HepG2 (cell line): Measurements from ENCODE around the gene TFAP2E. TPM values are rescaled to one million over a fixed set of nuclear protein-coding genes. Genes with fewer than 3 reads are reported as not detected.

Experiments
- ATAC-seq: fragments of 200-7000 bp; cut with Tn5 transposase; 3 replicates; pipeline ENCODE4 v1.9.1; 2020; ENCODE audit warnings: mild to moderate bottlenecking, moderate library complexity
- BruUV-seq: library from RNA; stranded (reverse); fragments of 400-500 nt; replicated peaks from 2 replicates; lab custom pipeline; 2021; lab: Mats Ljungman, UMichigan
- CTCF ChIA-PET: fragments of 300-600 bp; formaldehyde crosslinking; extraction: SDS; loops from one replicate; lab custom pipeline; 2021; ENCODE audit warnings: low total read pairs, inconsistent platforms, low intra/inter-chr PET ratio; lab: Yijun Ruan, JAX
- POLR2A ChIA-PET: fragments of 350-600 bp; sonication (Branson Sonifier 250); formaldehyde crosslinking; loops from one replicate; lab custom pipeline; 2020; ENCODE audit warnings: antibody characterized with exemption, inconsistent platforms; lab: Yijun Ruan, JAX
- DNase-seq: peaks from one replicate; pipeline ENCODE4 v3.0.0-alpha.2; 2015; ENCODE audit warnings: low spot score
- FAIRE-seq: peaks from 3 replicates; lab custom pipeline; 2011; peaks lifted over from hg19 to GRCh38; lab: Jason Lieb, UNC
- H2AFZ ChIP-seq: one replicate; pipeline ENCODE4 v1.6.1; 2011; ENCODE audit warnings: low read length, inconsistent platforms
- H3K27ac ChIP-seq: fragments of 300-600 bp; 3 replicates; pipeline ENCODE4 v1.8.0; 2011; ENCODE audit warnings: mixed run types, mild to moderate bottlenecking, mixed read lengths, low read length, inconsistent platforms; ENCODE audit not compliant: insufficient read depth; ENCODE audit errors: extremely low read length
- H3K27me3 ChIP-seq, 2 experiments: fragments of 200-600 bp in 1 of 2; 2 replicates in 1 of 2; 3 replicates in 1 of 2; pipeline versions ENCODE4 v1.6.0 to v1.8.0; 2011; ENCODE audit warnings: low read length in 2 of 2, mild to moderate bottlenecking in 2 of 2, moderate library complexity in 2 of 2, inconsistent platforms in 1 of 2; ENCODE audit not compliant: insufficient read depth in 2 of 2, control insufficient read depth in 1 of 2
- H3K36me3 ChIP-seq, 2 experiments: fragments of 200-600 bp in 1 of 2; replicated peaks in 1 of 2; 2 replicates in 1 of 2; 3 replicates in 1 of 2; pipeline versions ENCODE4 v1.5.1 to v1.8.0; 2011; ENCODE audit warnings: low read length in 2 of 2, inconsistent platforms in 1 of 2; ENCODE audit not compliant: insufficient read depth in 2 of 2, control insufficient read depth in 1 of 2
- H3K4me1 ChIP-seq: 2 replicates; pipeline ENCODE4 v1.5.1; 2012; ENCODE audit warnings: low read length, inconsistent platforms; ENCODE audit not compliant: insufficient read depth
- H3K4me2 ChIP-seq: 2 replicates; pipeline ENCODE4 v1.6.0; 2011; ENCODE audit warnings: low read depth, low read length, inconsistent platforms
- H3K4me3 ChIP-seq, 3 experiments: fragments of 200-600 bp in 1 of 3; sonication (generic), shearing (Covaris generic) in 1 of 3; replicated peaks in 1 of 3; 2 replicates each; pipeline ENCODE4 v1.5.1; 2011 to 2016; ENCODE audit warnings: low read length in 3 of 3, inconsistent platforms in 2 of 3, low read depth in 2 of 3, mild to moderate bottlenecking in 2 of 3, control low read depth in 1 of 3, mixed read lengths in 1 of 3; ENCODE audit not compliant: insufficient read depth in 1 of 3
- H3K79me2 ChIP-seq: one replicate; pipeline ENCODE4 v1.6.1; 2011; ENCODE audit warnings: low read length, inconsistent platforms; ENCODE audit not compliant: insufficient read depth
- H3K9ac ChIP-seq: 2 replicates; pipeline ENCODE4 v1.6.0; 2011; ENCODE audit warnings: mild to moderate bottlenecking, low read depth, low read length, inconsistent platforms; ENCODE audit not compliant: insufficient read depth
- H3K9me3 ChIP-seq: 2 replicates; pipeline ENCODE4 v1.5.1; 2012; ENCODE audit warnings: mild to moderate bottlenecking, low read length
- H4K20me1 ChIP-seq: 2 replicates; pipeline ENCODE4 v1.6.0; 2011; ENCODE audit warnings: inconsistent platforms, mild to moderate bottlenecking, low read length, moderate library complexity; ENCODE audit not compliant: insufficient read depth
- ADNP ChIP-seq: sonication (generic); formaldehyde crosslinking; IDR thresholded peaks from 2 replicates; pipeline ENCODE4 v1.4.0; 2020; ENCODE audit warnings: missing genetic modification reagents
- CHD2 ChIP-seq: IDR thresholded peaks from 2 replicates; pipeline ENCODE4 v1.6.1; 2011; ENCODE audit warnings: low read depth, low read length, improper control_type of control experiment
- HNF4A ChIP-seq: sonication (generic); formaldehyde crosslinking; IDR thresholded peaks from 2 replicates; pipeline ENCODE4 v1.4.0; 2020; ENCODE audit warnings: missing genetic modification reagents
- IKZF4 ChIP-seq: sonication (generic); formaldehyde crosslinking; IDR thresholded peaks from 2 replicates; pipeline ENCODE4 v1.5.1; 2020; ENCODE audit warnings: borderline replicate concordance, mild to moderate bottlenecking, low read depth, missing genetic modification reagents; ENCODE audit errors: not compliant biosample characterization
- KMT2B ChIP-seq: IDR thresholded peaks from 2 replicates; pipeline ENCODE4 v1.6.1; 2016; ENCODE audit warnings: missing genetic modification reagents, missing compliant biosample characterization
- MEIS2 ChIP-seq: sonication (generic); formaldehyde crosslinking; IDR thresholded peaks from 2 replicates; pipeline ENCODE4 v1.9.0; 2021; ENCODE audit warnings: mild to moderate bottlenecking, missing genetic modification reagents
- MZF1 ChIP-seq: sonication (generic); formaldehyde crosslinking; IDR thresholded peaks from 2 replicates; pipeline ENCODE4 v1.8.1; 2023; ENCODE audit warnings: mild to moderate bottlenecking, missing genetic modification reagents, borderline replicate concordance
- PPARG ChIP-seq: conservative IDR thresholded peaks from 2 replicates; pipeline ENCODE4 v1.6.1; 2016; ENCODE audit warnings: missing biosample characterization, missing genetic modification reagents
- SOX5 ChIP-seq: IDR thresholded peaks from 2 replicates; pipeline ENCODE4 v1.6.1; 2016; ENCODE audit warnings: borderline replicate concordance
- SP5 ChIP-seq: IDR thresholded peaks from 2 replicates; pipeline ENCODE4 v1.6.1; 2016; ENCODE audit warnings: low read depth, borderline replicate concordance
- TOE1 ChIP-seq: sonication (generic); formaldehyde crosslinking; IDR thresholded peaks from 2 replicates; pipeline ENCODE4 v1.4.0; 2020; ENCODE audit warnings: mild to moderate bottlenecking, missing genetic modification reagents
- TP53 ChIP-seq: sonication (generic); formaldehyde crosslinking; conservative IDR thresholded peaks from 2 replicates; pipeline ENCODE4 v1.4.0; 2020; ENCODE audit warnings: missing genetic modification reagents
- ZNF263 ChIP-seq: sonication (generic); formaldehyde crosslinking; IDR thresholded peaks from 2 replicates; pipeline ENCODE4 v1.4.0; 2020; ENCODE audit warnings: missing genetic modification reagents
- ZNF879 ChIP-seq: sonication (generic); formaldehyde crosslinking; IDR thresholded peaks from 2 replicates; pipeline ENCODE4 v1.8.1; 2023; ENCODE audit warnings: missing genetic modification reagents
- WGBS: methylation state at CpG from one replicate; pipeline ENCODE4 v1.1.6; 2017; ENCODE audit warnings: low lambda C conversion rate; 5-methylcytosine and 5-hydroxymethylcytosine counted together
- in situ Hi-C: cut with HindIII; loops from 2 replicates; pipeline ENCODE4 v1.10.0; 2017; ENCODE audit warnings: low pct_unique_long_range_greater_than_20kb; ENCODE audit not compliant: extremely low pct_ligation_motif_present
- intact Hi-C: fragments of 100-400 bp; cut with micrococcal nuclease; formaldehyde crosslinking; loops from one replicate; pipeline ENCODE4 v1.10.0; 2022; ENCODE audit not compliant: unreplicated experiment
- polyA plus RNA-seq, 8 experiments: library from polyadenylated mRNA; depleted of rRNA in 3 of 8; stranded (reverse) in 7 of 8; unstranded in 1 of 8; fragments of >200 nt; fragmentation: Illumina TruSeq in 4 of 8; extraction: Trizol in 4 of 8; gene quantifications; 2 replicates each; pipeline versions ENCODE4 v1.2.1 to v1.2.3, GENCODE V29; 2011 to 2016; ENCODE audit warnings: low read depth in 4 of 8, missing spikeins in 1 of 8, mixed read lengths in 1 of 8; ENCODE audit not compliant: insufficient read depth in 1 of 8
- total RNA-seq, 5 experiments: library from RNA; depleted of rRNA; stranded (reverse); fragments of >200 nt; fragmentation: Illumina TruSeq; extraction: Trizol; gene quantifications; 2 replicates each; pipeline ENCODE4 v1.2.3, GENCODE V29; 2016; ENCODE audit warnings: low read depth in 1 of 5
- TF ChIP-seq, protein P1 (sequence below): sonication (generic); formaldehyde crosslinking; IDR thresholded peaks from 2 replicates; pipeline ENCODE4 v1.5.0; 2020; ENCODE audit warnings: mild to moderate bottlenecking, low read depth, missing genetic modification reagents, borderline replicate concordance
- TF ChIP-seq, protein P2 (sequence below): sonication (generic); formaldehyde crosslinking; conservative IDR thresholded peaks from 2 replicates; pipeline ENCODE4 v1.4.0; 2020; ENCODE audit warnings: mild to moderate bottlenecking, missing genetic modification reagents, moderate library complexity

TFAP2E gene
- total and polyA plus RNA-seq, 2 of the 13 experiments (the other 11 are each of a cell fraction or from before 2014, with no cell fraction given) = 0.31 to 0.41 TPM

DNA sequence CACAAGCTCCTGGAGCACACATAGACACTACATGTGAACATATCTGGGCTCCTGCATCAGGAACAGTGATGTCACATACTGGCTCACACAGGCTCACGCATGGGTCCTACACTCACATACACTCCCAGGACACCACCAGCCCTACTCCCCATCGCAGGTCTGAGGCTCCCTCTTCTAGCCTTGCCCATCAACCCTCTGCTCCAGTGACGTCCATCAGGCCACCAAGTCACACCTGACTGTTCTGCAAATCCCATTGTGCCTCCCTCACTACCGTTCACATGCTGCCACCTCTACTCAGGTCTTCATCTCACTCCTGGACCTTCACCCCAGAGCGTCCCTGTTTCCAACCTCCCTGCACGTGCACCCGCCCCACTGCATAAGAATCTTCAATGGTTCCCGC is 18.1 kb downstream of the TFAP2E start:
- no peak for ATAC-seq
- no peak overlapping the region for H2AFZ ChIP-seq
- CTCF ChIA-PET = no interaction called here
- peaks cover 15% of the 10 kb centered on the region for H3K4me1 ChIP-seq
- WGBS = 96% methylated on average over 8 of the region's 8 CpGs
- in situ Hi-C loops (no loop called here), intact Hi-C loops (no loop called here)
- DNase-seq = no peak
- H3K9ac ChIP-seq = no peak overlapping the region
- 0 out of 5 replicates have a peak, but pooled peaks cover 0 to 4% of the 10 kb centered on the region in 2 experiments for H3K36me3 ChIP-seq
- POLR2A ChIA-PET = no interaction called here
- no peak overlapping the region for H3K4me2 ChIP-seq
- BruUV-seq = no TSS peak
- H3K4me3 ChIP-seq = no peak overlapping the region
- TF ChIP-seq ZNF879 (no peak), ZNF263 (CRISPR knock-in tag) (no peak), ADNP (no peak), SOX5 (CRISPR knock-in tag) (no peak), CHD2 (no peak), TP53 (CRISPR knock-in tag) (no peak), IKZF4 (CRISPR knock-in tag) (no peak)
- TF ChIP-seq, protein P1, sequence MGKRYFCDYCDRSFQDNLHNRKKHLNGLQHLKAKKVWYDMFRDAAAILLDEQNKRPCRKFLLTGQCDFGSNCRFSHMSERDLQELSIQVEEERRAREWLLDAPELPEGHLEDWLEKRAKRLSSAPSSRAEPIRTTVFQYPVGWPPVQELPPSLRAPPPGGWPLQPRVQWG = no peak
- no peaks in the 10 kb centered on the region for H3K27me3 ChIP-seq
- FAIRE-seq = no peak
- no peak overlapping the region for H3K27ac ChIP-seq
- H4K20me1 ChIP-seq = no peaks in the 10 kb centered on the region
- no peaks in the 10 kb centered on the region for H3K9me3 ChIP-seq
- no peaks in the 10 kb centered on the region for H3K79me2 ChIP-seq

DNA sequence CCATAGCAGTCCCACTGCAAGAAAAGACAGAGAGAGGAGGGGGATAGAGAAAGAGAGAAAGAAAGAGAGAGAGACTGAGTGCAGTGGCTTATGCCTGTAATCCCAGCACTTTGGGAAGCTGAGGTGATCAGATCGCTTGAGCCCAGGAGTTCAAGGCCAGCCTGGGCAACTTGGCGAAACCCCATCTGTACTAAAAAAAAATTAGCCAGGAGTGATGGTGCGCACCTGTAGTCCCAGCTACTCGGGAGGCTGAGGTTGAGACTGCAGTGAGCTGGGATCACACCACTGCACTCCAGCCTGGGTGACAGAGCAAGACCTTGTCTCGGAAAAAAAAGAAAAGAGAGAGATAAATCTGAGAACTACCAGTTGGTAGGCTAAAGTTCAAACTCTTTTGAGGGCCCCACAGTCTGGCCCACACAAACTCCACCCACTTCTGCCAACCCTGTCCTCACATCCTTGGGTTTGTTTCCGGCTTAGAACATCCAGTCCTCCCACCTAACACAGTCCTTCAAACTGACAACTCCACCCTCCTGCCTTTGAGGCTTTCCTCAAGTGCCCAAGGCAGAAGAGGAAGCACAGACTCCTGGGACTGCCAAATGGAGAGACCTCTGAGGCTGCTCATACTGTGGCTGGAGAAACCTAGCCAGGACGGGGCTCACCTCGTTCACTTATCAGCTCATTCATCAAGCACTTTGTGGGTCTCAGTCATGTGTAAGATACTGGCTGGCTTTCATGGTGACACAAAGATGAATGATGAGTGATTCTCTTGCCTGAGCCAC is 20.1 kb downstream of the TFAP2E start:
- DNase-seq = no peak
- H3K79me2 ChIP-seq = no peaks in the 10 kb centered on the region
- BruUV-seq = no TSS peak
- ATAC-seq = peak; percentile 50
- 44% methylated on average over 8 of the region's 8 CpGs for WGBS
- no peak overlapping the region for H3K9ac ChIP-seq
- no peaks in the 10 kb centered on the region for H4K20me1 ChIP-seq
- no peak overlapping the region for H2AFZ ChIP-seq
- POLR2A ChIA-PET = interaction anchor here (1.4 kb wide), 1 partner anchor 17 kb away, joined by 3 read pairs; no protein-coding TSS in a partner anchor
- H3K4me1 ChIP-seq = peaks cover 15% of the 10 kb centered on the region
- no peaks in the 10 kb centered on the region for H3K27me3 ChIP-seq
- peaks cover 0 to 4% of the 10 kb centered on the region in 2 experiments; a peak in 1 of 5 replicates for H3K36me3 ChIP-seq
- CTCF ChIA-PET = no interaction called here
- H3K9me3 ChIP-seq = no peaks in the 10 kb centered on the region
- in situ Hi-C loops = no loop called here
- no peak overlapping the region for H3K4me3 ChIP-seq
- H3K4me2 ChIP-seq = peak overlapping the region; percentile 20; the same call in 1 of the 2 replicates
- H3K27ac ChIP-seq = no peak overlapping the region
- no peak for FAIRE-seq
- intact Hi-C loops = loop anchor here (2.0 kb wide), 1 partner anchor 18 kb away; no protein-coding TSS in a partner anchor
- 0 out of 2 replicates have a peak, but pooled peaks have one; percentile 29 for TF ChIP-seq SP5 (CRISPR knock-in tag)
- no peak for TF ChIP-seq TOE1 (CRISPR knock-in tag)
- TF ChIP-seq MZF1 (CRISPR knock-in tag) = no peak
- TF ChIP-seq PPARG (CRISPR knock-in tag) = peak; percentile 74
- TF ChIP-seq, protein P2, sequence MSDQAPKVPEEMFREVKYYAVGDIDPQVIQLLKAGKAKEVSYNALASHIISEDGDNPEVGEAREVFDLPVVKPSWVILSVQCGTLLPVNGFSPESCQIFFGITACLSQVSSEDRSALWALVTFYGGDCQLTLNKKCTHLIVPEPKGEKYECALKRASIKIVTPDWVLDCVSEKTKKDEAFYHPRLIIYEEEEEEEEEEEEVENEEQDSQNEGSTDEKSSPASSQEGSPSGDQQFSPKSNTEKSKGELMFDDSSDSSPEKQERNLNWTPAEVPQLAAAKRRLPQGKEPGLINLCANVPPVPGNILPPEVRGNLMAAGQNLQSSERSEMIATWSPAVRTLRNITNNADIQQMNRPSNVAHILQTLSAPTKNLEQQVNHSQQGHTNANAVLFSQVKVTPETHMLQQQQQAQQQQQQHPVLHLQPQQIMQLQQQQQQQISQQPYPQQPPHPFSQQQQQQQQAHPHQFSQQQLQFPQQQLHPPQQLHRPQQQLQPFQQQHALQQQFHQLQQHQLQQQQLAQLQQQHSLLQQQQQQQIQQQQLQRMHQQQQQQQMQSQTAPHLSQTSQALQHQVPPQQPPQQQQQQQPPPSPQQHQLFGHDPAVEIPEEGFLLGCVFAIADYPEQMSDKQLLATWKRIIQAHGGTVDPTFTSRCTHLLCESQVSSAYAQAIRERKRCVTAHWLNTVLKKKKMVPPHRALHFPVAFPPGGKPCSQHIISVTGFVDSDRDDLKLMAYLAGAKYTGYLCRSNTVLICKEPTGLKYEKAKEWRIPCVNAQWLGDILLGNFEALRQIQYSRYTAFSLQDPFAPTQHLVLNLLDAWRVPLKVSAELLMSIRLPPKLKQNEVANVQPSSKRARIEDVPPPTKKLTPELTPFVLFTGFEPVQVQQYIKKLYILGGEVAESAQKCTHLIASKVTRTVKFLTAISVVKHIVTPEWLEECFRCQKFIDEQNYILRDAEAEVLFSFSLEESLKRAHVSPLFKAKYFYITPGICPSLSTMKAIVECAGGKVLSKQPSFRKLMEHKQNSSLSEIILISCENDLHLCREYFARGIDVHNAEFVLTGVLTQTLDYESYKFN (CRISPR knock-in tag) = peak; percentile 41; the same call in 1 of the 2 replicates
- peak; percentile 5; the same call in 1 of the 2 replicates for TF ChIP-seq HNF4A (CRISPR knock-in tag)
- no peak for TF ChIP-seq MEIS2 (CRISPR knock-in tag)
- no peak for TF ChIP-seq KMT2B (CRISPR knock-in tag)
